Uterus (tissue), 4 donors: ENCODE measurements around the gene PLA2G7. TPM values are rescaled to one million over a fixed set of nuclear protein-coding genes. Genes with fewer than 3 reads are reported as not detected.

Experiments
- DNase-seq, 2 donors: peaks; one replicate each; pipeline ENCODE4 v3.0.0-alpha.2; 2019 to 2020
- H3K27ac ChIP-seq, 2 donors: fragments of 200-600 bp; sonication (generic); 1 replicate in 1 of 2; 2 replicates in 1 of 2; pipeline ENCODE4 v1.5.1; 2016 to 2018
- H3K27me3 ChIP-seq, 2 donors: fragments of 200-600 bp; sonication (generic); one replicate each; pipeline ENCODE4 v1.5.1; 2018 to 2019; ENCODE audit warnings: control low read depth in 1 of 2
- H3K36me3 ChIP-seq, 2 donors: fragments of 200-600 bp; sonication (generic); one replicate each; pipeline ENCODE4 v1.5.1; 2019; ENCODE audit warnings: control low read depth in 1 of 2
- H3K4me1 ChIP-seq, 2 donors: fragments of 200-600 bp; sonication (generic); one replicate each; pipeline ENCODE4 v1.5.1; 2018 to 2019; ENCODE audit warnings: control low read depth in 1 of 2
- H3K4me3 ChIP-seq, 2 donors: fragments of 200-600 bp; sonication (generic); 1 replicate in 1 of 2; 2 replicates in 1 of 2; pipeline ENCODE4 v1.5.1; 2018 to 2019; ENCODE audit warnings: mild to moderate bottlenecking in 1 of 2
- H3K9me3 ChIP-seq, 2 donors: fragments of 200-600 bp; sonication (generic); one replicate each; pipeline ENCODE4 v1.5.1; 2019; ENCODE audit warnings: control low read depth in 1 of 2
- POLR2A ChIP-seq, 2 donors: fragments of 450-650 bp; IDR thresholded peaks; one replicate each; pipeline ENCODE4 v1.6.1; 2016; ENCODE audit warnings: antibody characterized with exemption in 2 of 2, mild to moderate bottlenecking in 1 of 2, moderate library complexity in 1 of 2
- intact Hi-C: fragments of 100-400 bp; cut with DNase I; formaldehyde crosslinking; loops from one replicate; pipeline ENCODE4 v1.15.1; 2023; ENCODE audit warnings: low total_unique reads
- total RNA-seq, 4 donors: library from RNA; depleted of rRNA in 3 of 4; stranded (reverse); fragments of >200 nt in 3 of 4; gene quantifications; one replicate each; pipeline versions ENCODE4 v1.1.0 to v1.2.4, GENCODE V29; 2014 to 2023
- TF ChIP-seq, protein P1 (sequence below), 4 experiments: fragments of 200-600 bp in 2 of 4; fragments of 450-650 bp in 2 of 4; sonication (generic) in 2 of 4; IDR thresholded peaks; one replicate each; pipeline ENCODE4 v1.5.1; 2016 to 2019; ENCODE audit warnings: antibody characterized with exemption in 4 of 4, mild to moderate bottlenecking in 2 of 4, moderate library complexity in 1 of 4
- donor health status: DM: yes; HTN: yes; CAD: no.

Gene PLA2G7
- total RNA-seq, result 1 to 10 TPM in 1 of 4 donors, not detected in 3; 3.9 TPM

DNA sequence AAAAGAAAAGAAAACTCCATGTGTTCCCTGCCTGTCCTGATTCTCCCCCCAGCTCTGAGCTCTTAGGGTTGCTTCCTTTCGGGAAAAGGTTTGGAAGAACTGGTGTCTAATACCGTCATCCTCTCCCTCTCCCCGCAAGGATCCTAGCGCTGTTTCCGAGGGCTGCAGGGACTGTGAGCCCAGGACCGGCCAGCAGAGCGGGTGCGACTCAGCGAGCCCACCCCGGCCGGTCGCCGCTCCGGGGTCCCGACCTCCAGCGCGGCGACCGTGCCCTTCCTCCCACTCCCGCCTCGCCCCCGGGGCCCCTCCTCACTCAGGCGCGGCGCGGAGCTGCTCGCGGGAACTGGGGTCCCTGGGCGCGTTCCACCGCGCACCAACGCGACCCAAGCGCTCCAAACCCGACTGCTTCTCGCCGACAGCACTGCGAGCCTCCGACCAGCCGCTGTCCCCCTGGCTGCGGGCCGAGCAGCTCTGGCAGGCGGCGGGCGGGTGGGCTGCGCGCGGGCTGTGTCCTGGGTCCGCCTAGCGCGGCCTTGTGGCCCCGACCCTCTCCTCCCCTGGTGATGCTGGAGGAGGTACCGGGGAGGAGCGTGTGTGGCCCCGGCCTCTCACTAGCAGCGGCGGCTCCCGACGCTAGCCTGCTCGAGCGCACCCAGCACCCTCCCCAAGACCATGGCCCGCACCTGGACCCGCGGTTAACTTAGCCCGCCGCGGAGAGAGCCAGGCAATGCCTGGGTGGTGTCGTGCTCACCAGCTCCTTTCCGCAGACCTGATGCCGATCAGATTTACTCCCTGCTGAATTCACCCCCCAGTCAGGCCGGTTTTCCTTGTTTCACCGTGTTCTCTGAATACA, at the start of gene PLA2G7:
Gene PLA2G7 (minus strand): TSS at position 509 of the 853 bp plus-strand sequence. CDS start 12,484 bp downstream, outside the sequence.
- peaks cover 0 to 2% of the 10 kb centered on the region in 2 donors for H3K27me3 ChIP-seq
- TF ChIP-seq POLR2A (IDR thresholded peaks at IDR 0.05), result no peak
- TF ChIP-seq, protein P1, sequence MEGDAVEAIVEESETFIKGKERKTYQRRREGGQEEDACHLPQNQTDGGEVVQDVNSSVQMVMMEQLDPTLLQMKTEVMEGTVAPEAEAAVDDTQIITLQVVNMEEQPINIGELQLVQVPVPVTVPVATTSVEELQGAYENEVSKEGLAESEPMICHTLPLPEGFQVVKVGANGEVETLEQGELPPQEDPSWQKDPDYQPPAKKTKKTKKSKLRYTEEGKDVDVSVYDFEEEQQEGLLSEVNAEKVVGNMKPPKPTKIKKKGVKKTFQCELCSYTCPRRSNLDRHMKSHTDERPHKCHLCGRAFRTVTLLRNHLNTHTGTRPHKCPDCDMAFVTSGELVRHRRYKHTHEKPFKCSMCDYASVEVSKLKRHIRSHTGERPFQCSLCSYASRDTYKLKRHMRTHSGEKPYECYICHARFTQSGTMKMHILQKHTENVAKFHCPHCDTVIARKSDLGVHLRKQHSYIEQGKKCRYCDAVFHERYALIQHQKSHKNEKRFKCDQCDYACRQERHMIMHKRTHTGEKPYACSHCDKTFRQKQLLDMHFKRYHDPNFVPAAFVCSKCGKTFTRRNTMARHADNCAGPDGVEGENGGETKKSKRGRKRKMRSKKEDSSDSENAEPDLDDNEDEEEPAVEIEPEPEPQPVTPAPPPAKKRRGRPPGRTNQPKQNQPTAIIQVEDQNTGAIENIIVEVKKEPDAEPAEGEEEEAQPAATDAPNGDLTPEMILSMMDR (IDR thresholded peaks at IDR 0.05), result no peak
- no peaks in the 10 kb centered on the region for H3K4me1 ChIP-seq
- H3K9me3 ChIP-seq, result no peaks in the 10 kb centered on the region
- intact Hi-C loops, result no loop called here
- peak within 1 kb of the TSS; percentile 12 to 45 for H3K4me3 ChIP-seq
- H3K27ac ChIP-seq, result no peak within 1 kb of the TSS
- H3K36me3 ChIP-seq, result no peaks in the 10 kb centered on the region
- DNase-seq, result peak in 1 of 2 donors; percentile 17

DNA sequence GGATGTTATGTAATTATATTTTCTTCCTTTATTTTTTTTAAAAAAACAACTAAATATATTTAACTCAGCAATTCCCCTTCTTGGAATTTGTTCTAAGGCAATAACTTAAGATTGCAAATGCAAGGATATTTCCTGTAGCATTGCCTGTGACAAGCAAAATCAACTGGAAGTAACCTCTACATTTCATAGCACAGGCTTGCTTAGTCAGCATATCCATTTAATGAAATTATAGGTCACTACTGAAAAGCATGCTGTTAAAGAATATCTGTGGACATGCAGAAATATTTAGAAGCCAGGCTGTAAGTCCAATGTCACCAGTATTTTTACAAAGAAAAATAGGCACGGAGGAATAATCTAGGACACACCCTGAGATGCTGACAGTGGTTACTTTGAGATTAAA, 49.4 kb upstream of the PLA2G7 start:
- Histone ChIP-seq H3K4me1 (no peaks in the 10 kb centered on the region), H3K36me3 (no peaks in the 10 kb centered on the region), H3K9me3 (no peaks in the 10 kb centered on the region), H3K27ac (no peak overlapping the region), H3K27me3 (no peaks in the 10 kb centered on the region), H3K4me3 (no peak overlapping the region)
- no peak for TF ChIP-seq POLR2A (IDR thresholded peaks at IDR 0.05)
- TF ChIP-seq, protein P1 (IDR thresholded peaks at IDR 0.05), result no peak
- DNase-seq, result no peak
- intact Hi-C loops, result no loop called here

DNA sequence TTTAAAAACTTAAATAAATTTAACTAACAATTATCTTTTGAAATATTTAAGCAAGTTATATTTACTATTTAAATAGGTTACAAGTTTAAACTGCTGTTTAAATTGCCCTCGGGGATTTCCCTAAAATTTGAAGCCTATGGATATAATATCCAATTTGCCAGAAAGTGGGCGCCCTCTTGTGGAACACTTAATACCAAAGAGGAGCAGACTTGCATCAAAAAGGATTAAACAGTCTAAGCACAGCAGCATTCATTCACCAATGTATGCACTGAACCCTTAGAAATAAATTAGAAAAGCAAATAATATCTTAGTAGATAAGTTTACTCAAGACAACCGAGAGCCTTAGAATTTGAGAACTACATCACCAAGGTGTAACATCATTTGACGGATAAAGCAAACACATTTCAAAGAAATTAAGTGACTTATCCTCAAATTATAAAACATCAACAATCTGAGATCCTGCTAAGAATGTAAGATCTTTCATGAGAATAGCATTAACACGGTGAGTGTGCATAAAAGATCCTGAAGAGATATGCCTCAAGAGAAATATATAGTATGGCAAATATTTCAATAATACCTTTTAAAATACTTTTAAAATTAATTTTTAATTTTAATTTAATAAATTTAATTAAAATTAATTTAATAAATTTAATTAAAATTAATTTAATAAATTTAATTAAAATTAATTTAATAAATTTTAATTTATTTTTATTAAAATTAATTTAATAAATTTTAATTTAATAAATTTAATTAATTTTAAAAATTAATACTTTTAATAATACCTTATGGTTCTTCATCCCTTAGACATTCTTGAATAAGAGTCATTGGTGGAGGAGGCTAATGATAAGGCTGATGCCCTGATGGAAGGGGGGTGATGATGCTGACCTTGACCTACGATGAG, 46.6 kb upstream of the PLA2G7 start:
- H3K27ac ChIP-seq, result no peak overlapping the region
- no peaks in the 10 kb centered on the region for H3K27me3 ChIP-seq
- H3K4me3 ChIP-seq, result no peak overlapping the region
- TF ChIP-seq, protein P1 (IDR thresholded peaks at IDR 0.05), result peak; percentile 36 to 49 (median 43)
- TF ChIP-seq POLR2A (IDR thresholded peaks at IDR 0.05), result no peak
- intact Hi-C loops, result no loop called here
- no peaks in the 10 kb centered on the region for H3K36me3 ChIP-seq
- H3K4me1 ChIP-seq, result no peaks in the 10 kb centered on the region
- no peaks in the 10 kb centered on the region for H3K9me3 ChIP-seq
- peak in 1 of 2 donors; percentile 24 for DNase-seq

DNA sequence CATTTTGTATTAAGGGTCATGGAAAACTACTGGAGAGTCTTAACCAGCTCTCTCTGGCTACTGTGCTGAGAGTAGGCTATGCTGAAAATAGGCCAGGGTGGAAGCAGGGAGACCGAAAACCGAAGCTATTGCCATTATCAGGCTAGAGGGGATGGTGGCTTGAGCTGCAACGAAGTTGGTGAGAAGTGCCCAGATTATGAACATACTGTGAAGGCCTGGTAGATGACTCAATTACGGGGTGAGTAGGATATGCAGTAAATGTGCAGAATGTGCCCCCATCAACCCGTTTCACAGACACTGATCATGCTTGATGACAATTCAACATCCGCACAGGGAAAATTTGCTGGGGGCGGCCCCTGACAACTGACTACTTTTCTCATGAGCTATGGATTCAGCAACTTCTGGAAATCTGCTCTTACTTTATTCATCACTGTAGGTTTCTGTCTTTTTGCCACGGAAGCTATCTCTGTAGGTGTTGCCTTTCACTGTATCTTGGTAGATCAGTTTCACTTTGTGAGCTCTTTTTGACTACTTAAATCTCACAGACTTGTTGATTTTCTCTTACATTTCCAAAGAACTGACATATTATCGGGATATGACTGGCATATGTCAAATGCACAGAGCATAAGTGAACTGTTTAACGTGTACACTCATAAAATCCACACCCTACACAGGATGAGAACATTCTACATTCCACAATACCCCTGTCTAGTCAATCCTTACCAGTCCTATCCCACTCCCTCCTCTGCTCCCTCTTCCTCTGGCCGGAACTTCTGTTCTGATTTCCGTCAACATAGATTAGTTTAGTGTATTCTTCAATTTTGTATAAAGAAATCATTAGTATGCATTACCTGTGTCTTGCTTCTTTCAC, 42.5 kb upstream of the PLA2G7 start:
- Histone ChIP-seq H3K27ac (no peak overlapping the region), H3K9me3 (no peaks in the 10 kb centered on the region), H3K27me3 (no peaks in the 10 kb centered on the region), H3K4me3 (no peak overlapping the region), H3K36me3 (no peaks in the 10 kb centered on the region), H3K4me1 (no peaks in the 10 kb centered on the region)
- intact Hi-C loops, result no loop called here
- DNase-seq, result no peak
- TF ChIP-seq POLR2A (IDR thresholded peaks at IDR 0.05), result no peak
- TF ChIP-seq, protein P1 (IDR thresholded peaks at IDR 0.05), result no peak
